Testis (tissue), 3 donors: ENCODE measurements around the gene KLK15. TPM values are rescaled to one million over a fixed set of nuclear protein-coding genes. Genes with fewer than 3 reads are reported as not detected.

Experiments
- DNase-seq: peaks from one replicate; pipeline ENCODE4 v3.0.0-alpha.2; 2019
- H3K27ac ChIP-seq, 2 donors: fragments of 200-600 bp; sonication (generic); one replicate each; pipeline ENCODE4 v1.5.1; 2019
- H3K27me3 ChIP-seq: fragments of 200-600 bp; sonication (generic); one replicate; pipeline ENCODE4 v1.5.1; 2019
- H3K36me3 ChIP-seq: fragments of 200-600 bp; sonication (generic); one replicate; pipeline ENCODE4 v1.5.1; 2017; ENCODE audit warnings: low read depth; ENCODE audit errors: missing control alignments
- H3K4me1 ChIP-seq: fragments of 200-600 bp; sonication (generic); one replicate; pipeline ENCODE4 v1.5.1; 2019
- H3K4me3 ChIP-seq, 2 donors: fragments of 200-600 bp; sonication (generic); one replicate each; pipeline ENCODE4 v1.5.1; 2017 to 2019
- H3K9me3 ChIP-seq: fragments of 200-600 bp; sonication (generic); one replicate; pipeline ENCODE4 v1.5.1; 2017
- POLR2A ChIP-seq: fragments of 450-650 bp; IDR thresholded peaks from one replicate; pipeline ENCODE4 v1.6.1; 2017; ENCODE audit warnings: antibody characterized with exemption, mild to moderate bottlenecking, moderate library complexity
- WGBS, 2 donors: methylation state at CpG; one replicate each; pipeline ENCODE4 v1.1.5; 2018; 5-methylcytosine and 5-hydroxymethylcytosine counted together
- intact Hi-C: fragments of 100-400 bp; cut with DNase I; formaldehyde crosslinking; loops from one replicate; pipeline ENCODE4 v1.15.1; 2023; ENCODE audit warnings: low total_unique reads
- polyA plus RNA-seq: library from polyadenylated mRNA; stranded (reverse); fragments of 350-450 nt; fragmentation: Illumina TruSeq; extraction: RNeasy Lipid Tissue Mini Kit (QIAGEN cat#74804); gene quantifications from one replicate; pipeline ENCODE4 v1.2.3, GENCODE V29; 2014; ENCODE audit warnings: low read depth, low replicate concordance; ENCODE audit not compliant: insufficient read depth
- total RNA-seq, 2 donors: library from RNA; depleted of rRNA; stranded (reverse); fragments of >200 nt; gene quantifications; one replicate each; pipeline ENCODE4 v1.2.3, GENCODE V29; 2016
- TF ChIP-seq, protein P1 (sequence below), 3 experiments: fragments of 450-650 bp in 2 of 3; fragments of 200-600 bp in 1 of 3; sonication (generic) in 1 of 3; IDR thresholded peaks; one replicate each; pipeline ENCODE4 v1.5.1; 2016 to 2019; ENCODE audit warnings: antibody characterized with exemption in 3 of 3, mild to moderate bottlenecking in 2 of 3, moderate library complexity in 1 of 3

Gene KLK15
- total and polyA plus RNA-seq, 3 donors from 2014 or later, result 5.5 to 9.0 (median 7.4) TPM

DNA sequence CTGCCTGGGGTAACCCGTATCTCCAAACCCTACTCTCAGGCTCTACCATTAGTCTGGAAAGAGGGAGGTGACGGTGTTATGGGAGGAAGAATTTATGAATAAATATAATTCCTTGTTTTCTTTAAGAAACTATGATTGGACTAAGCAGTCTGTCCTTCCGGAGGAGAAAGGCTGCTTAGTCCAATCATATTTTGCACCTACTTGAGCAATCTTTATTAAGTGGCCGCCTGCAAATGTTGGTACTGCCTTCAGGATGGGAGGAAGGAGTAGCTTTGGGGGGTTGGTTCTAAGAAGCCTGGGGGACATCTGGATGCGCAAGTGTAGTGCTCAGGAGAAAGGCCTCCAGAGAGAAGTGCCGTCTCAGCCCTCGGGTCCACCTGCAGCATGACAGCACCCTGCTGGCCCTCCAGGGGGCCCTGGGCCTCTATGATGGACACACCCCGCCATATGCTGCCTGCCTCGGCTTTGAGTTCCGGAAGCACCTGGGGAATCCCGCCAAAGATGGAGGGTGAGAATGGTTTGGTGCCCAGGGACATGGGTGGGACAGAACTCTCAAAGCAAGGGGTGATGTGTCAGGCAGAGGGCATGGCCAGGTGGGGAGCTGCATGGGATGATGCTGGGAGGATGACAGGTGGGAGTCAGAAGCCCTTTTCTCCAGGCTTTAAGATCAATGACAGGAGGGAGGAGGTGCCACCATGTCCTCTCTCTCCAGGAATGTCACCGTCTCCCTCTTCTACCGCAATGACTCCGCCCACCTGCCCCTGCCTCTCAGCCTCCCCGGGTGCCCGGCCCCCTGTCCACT lies 39.1 kb downstream of the KLK15 start:
- Histone ChIP-seq H3K4me3 (no peak overlapping the region), H3K36me3 (no peaks in the 10 kb centered on the region), H3K27ac (no peak overlapping the region), H3K4me1 (no peaks in the 10 kb centered on the region), H3K27me3 (no peaks in the 10 kb centered on the region), H3K9me3 (no peaks in the 10 kb centered on the region)
- no peak for DNase-seq
- TF ChIP-seq POLR2A, result no peak
- TF ChIP-seq, protein P1, sequence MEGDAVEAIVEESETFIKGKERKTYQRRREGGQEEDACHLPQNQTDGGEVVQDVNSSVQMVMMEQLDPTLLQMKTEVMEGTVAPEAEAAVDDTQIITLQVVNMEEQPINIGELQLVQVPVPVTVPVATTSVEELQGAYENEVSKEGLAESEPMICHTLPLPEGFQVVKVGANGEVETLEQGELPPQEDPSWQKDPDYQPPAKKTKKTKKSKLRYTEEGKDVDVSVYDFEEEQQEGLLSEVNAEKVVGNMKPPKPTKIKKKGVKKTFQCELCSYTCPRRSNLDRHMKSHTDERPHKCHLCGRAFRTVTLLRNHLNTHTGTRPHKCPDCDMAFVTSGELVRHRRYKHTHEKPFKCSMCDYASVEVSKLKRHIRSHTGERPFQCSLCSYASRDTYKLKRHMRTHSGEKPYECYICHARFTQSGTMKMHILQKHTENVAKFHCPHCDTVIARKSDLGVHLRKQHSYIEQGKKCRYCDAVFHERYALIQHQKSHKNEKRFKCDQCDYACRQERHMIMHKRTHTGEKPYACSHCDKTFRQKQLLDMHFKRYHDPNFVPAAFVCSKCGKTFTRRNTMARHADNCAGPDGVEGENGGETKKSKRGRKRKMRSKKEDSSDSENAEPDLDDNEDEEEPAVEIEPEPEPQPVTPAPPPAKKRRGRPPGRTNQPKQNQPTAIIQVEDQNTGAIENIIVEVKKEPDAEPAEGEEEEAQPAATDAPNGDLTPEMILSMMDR (IDR thresholded peaks at IDR 0.05), result no peak
- intact Hi-C loops, result loop anchor here (10.0 kb wide), 1 partner anchor 429 kb away; the partner anchor contains the start of gene NAPSA
- WGBS, 2 donors, result 38 to 45% methylated on average over 16 of the region's 16 CpGs

DNA sequence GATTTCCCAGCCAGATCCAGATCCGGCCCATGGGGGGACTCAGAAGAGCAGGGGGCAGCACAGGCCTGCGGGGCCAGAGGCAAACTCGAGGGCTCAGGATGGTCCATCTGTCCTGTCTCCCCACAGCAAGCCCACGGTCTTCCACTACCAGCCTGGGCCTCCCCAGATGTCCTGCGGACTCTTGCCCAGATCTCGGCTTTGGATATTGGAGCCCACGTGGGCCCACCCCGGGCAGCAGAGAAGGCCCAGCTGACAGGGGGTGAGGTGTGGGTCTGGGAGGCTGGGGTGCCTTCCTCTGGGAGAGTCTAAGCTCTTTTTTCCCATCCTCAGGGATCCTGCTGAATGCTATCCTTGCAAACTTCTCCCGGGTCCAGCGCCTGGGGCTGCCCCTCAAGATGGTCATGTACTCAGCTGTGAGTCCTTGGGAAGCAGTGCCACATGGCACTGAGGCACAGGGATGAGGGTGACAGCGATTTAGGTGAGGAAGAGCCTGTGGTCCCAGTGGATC lies 39.8 kb downstream of the KLK15 start:
- DNase-seq, result no peak
- Histone ChIP-seq H3K4me3 (no peak overlapping the region), H3K9me3 (no peaks in the 10 kb centered on the region), H3K36me3 (no peaks in the 10 kb centered on the region), H3K27ac (no peak overlapping the region), H3K4me1 (no peaks in the 10 kb centered on the region), H3K27me3 (no peaks in the 10 kb centered on the region)
- WGBS, 2 donors, result 66 to 68% methylated on average over 3 to 11 of the region's 11 CpGs
- TF ChIP-seq POLR2A, result no peak
- TF ChIP-seq, protein P1 (IDR thresholded peaks at IDR 0.05), result no peak
- intact Hi-C loops, result loop anchor here (10.0 kb wide), 1 partner anchor 429 kb away; the partner anchor contains the start of gene NAPSA

DNA sequence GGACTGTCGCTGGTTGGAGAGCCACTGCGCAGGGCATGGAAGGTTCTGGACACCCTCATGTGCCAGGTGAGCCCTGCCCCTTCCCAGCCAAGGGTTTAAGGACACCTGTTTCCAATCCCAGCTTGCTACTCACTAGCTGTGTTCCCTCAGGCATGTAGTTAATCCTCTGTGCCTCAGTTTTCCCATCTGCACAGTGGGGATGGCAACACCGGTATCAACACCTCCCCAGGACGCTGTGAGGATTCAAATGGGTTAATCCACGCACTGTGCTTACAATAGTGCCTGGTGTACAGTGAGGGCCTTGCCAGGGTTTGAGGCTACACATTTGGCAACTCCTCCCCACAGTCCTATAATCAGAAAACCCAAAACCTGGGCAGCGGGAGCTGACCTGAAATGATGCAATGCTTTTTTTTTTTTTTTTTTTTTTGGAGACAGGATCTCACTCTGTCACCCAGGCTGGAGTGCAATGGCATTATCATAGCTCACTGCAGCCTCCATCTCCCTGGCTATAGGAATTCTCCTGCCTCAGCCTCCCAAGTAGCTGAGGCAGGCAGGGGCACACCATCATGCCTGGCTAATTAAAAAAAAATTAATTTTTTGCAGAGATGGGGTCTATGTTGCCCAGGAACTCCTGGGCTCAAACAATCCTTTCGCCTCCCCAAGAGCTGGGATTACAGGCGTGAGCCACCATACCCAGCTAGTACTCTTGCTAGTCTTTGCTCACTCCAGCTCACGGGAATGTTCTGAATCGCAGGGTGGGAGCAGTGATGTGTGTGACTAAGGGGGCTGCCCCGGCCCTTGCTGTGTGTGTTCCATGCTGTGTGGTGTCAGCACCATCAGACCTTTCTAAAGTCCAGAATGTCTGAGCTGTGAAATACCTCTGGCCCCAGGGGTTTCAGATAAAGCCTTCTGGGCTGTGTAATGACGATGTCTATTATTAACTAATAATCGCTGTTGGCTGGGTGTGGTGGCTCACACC lies 40.8 kb downstream of the KLK15 start:
- no peaks in the 10 kb centered on the region for H3K36me3 ChIP-seq
- H3K4me3 ChIP-seq, result no peak overlapping the region
- 91 to 92% methylated on average over 11 to 13 of the region's 13 CpGs for WGBS, 2 donors
- no peak for DNase-seq
- H3K4me1 ChIP-seq, result no peaks in the 10 kb centered on the region
- intact Hi-C loops, result loop anchor here (10.0 kb wide), 1 partner anchor 428 kb away; the partner anchor contains the start of gene NAPSA
- H3K9me3 ChIP-seq, result no peaks in the 10 kb centered on the region
- no peaks in the 10 kb centered on the region for H3K27me3 ChIP-seq
- no peak for TF ChIP-seq POLR2A
- TF ChIP-seq, protein P1 (IDR thresholded peaks at IDR 0.05), result no peak
- H3K27ac ChIP-seq, result no peak overlapping the region

DNA sequence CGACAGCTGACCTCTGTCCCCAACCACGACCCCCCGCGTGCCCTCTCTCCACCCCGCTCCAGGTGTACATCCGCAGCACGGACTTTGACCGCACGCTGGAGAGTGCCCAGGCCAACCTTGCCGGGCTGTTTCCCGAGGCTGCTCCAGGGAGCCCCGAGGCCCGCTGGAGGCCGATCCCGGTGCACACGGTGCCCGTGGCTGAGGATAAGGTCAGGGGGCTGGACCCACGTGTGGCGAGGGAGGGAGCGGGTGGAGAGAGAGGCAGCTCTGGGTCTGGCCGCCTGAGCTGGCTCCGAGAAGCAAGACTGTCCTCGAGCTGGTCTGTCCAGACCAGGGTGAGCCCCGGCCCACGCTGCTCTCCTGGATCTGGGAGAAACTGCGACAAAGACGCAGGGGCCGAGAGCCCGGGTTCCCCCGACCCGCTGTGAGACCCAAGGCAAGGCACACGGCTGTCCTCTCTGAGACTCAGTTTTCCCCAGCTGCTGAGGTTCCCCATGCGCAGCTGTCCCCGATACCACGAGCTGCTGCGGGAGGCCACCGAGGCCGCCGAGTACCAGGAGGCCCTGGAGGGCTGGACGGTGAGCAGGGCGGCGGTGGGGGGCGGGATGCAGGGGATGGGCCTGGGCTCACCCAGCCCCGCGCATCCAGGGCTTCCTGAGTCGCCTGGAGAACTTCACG lies 41.6 kb downstream of the KLK15 start:
- 66 to 82% methylated on average over 4 to 47 of the region's 47 CpGs for WGBS, 2 donors
- Histone ChIP-seq H3K36me3 (no peaks in the 10 kb centered on the region), H3K4me1 (no peaks in the 10 kb centered on the region), H3K9me3 (no peaks in the 10 kb centered on the region), H3K27ac (no peak overlapping the region), H3K4me3 (no peak overlapping the region), H3K27me3 (no peaks in the 10 kb centered on the region)
- no peak for DNase-seq
- intact Hi-C loops, result loop anchor here (10.0 kb wide), 1 partner anchor 427 kb away; the partner anchor contains the start of gene NAPSA
- TF ChIP-seq, protein P1 (IDR thresholded peaks at IDR 0.05), result no peak
- TF ChIP-seq POLR2A, result no peak
